H1 (cell line): ENCODE data around the gene HIVEP2. TPM values are rescaled to one million over a fixed set of nuclear protein-coding genes. Genes with fewer than 3 reads are reported as not detected.

Experiments
- CTCF ChIA-PET: fragments of 300-600 bp; sonication (Branson Sonifier 250); formaldehyde crosslinking; loops from one replicate; lab custom pipeline; 2021; ENCODE audit not compliant: partially characterized antibody; lab: Charles Lee
- POLR2A ChIA-PET: fragments of 300-600 bp; sonication (Branson Sonifier 250); formaldehyde crosslinking; loops from one replicate; lab custom pipeline; 2021; ENCODE audit warnings: inconsistent platforms; ENCODE audit not compliant: partially characterized antibody; lab: Charles Lee
- DNase-seq, 2 experiments: peaks; one replicate each; pipeline versions ENCODE4 v3.0.0 to v3.0.0-alpha.2; 2010 to 2022; ENCODE audit warnings: low spot score in 2 of 2, low read depth in 1 of 2, mixed read lengths in 1 of 2
- FAIRE-seq: peaks from 2 replicates; lab custom pipeline; 2011; peaks lifted over from hg19 to GRCh38; lab: Jason Lieb, UNC
- H2AFZ ChIP-seq: 2 replicates; pipeline ENCODE4 v1.8.1; 2012; ENCODE audit warnings: low read length, inconsistent platforms
- H2AK5ac ChIP-seq: 2 replicates; pipeline ENCODE4 v1.6.1; 2013; ENCODE audit warnings: low read depth, low read length
- H2BK120ac ChIP-seq: replicated peaks from 2 replicates; pipeline ENCODE3; 2013; ENCODE audit warnings: low read depth, low read length, inconsistent platforms
- H2BK12ac ChIP-seq: 2 replicates; pipeline ENCODE4 v1.6.1; 2013; ENCODE audit warnings: low read depth, low read length
- H2BK15ac ChIP-seq: 2 replicates; pipeline ENCODE4 v1.6.1; 2013; ENCODE audit warnings: low read length
- H2BK20ac ChIP-seq: 2 replicates; pipeline ENCODE4 v1.6.1; 2013; ENCODE audit warnings: low read length
- H2BK5ac ChIP-seq: 2 replicates; pipeline ENCODE4 v1.6.1; 2013; ENCODE audit warnings: low read depth, low read length
- H3K14ac ChIP-seq: 2 replicates; pipeline ENCODE4 v1.6.1; 2013; ENCODE audit warnings: inconsistent platforms; ENCODE audit not compliant: insufficient read length
- H3K18ac ChIP-seq: 2 replicates; pipeline ENCODE4 v1.6.1; 2013; ENCODE audit warnings: low read length; ENCODE audit errors: extremely low read depth
- H3K23ac ChIP-seq: 2 replicates; pipeline ENCODE4 v1.6.1; 2013; ENCODE audit warnings: inconsistent platforms; ENCODE audit not compliant: insufficient read length
- H3K23me2 ChIP-seq: 2 replicates; pipeline ENCODE4 v1.6.1; 2013; ENCODE audit warnings: low read depth, low read length
- H3K27ac ChIP-seq: 2 replicates; pipeline ENCODE4 v1.6.1; 2011; ENCODE audit warnings: low read depth, low read length, inconsistent platforms
- H3K27me3 ChIP-seq, 4 experiments: replicated peaks in 1 of 4; 1 replicate in 1 of 4; 2 replicates in 3 of 4; pipeline versions ENCODE4 v1.6.1 to v1.8.1; 2011 to 2013; ENCODE audit warnings: low read length in 3 of 4, mild to moderate bottlenecking in 3 of 4, inconsistent platforms in 2 of 4, mixed read lengths in 2 of 4, moderate library complexity in 1 of 4; ENCODE audit not compliant: control insufficient read depth in 3 of 4, insufficient read depth in 3 of 4; ENCODE audit errors: extremely low read depth in 1 of 4
- H3K36me3 ChIP-seq, 4 experiments: 2 replicates each; pipeline versions ENCODE4 v1.6.1 to v1.8.1; 2011 to 2013; ENCODE audit warnings: mild to moderate bottlenecking in 4 of 4, low read length in 3 of 4, moderate library complexity in 2 of 4, control low read depth in 1 of 4, inconsistent platforms in 1 of 4; ENCODE audit not compliant: insufficient read depth in 4 of 4, control insufficient read depth in 2 of 4
- H3K4ac ChIP-seq: replicated peaks from 2 replicates; pipeline ENCODE3; 2013; ENCODE audit warnings: low read length, low read depth, mixed read lengths, inconsistent platforms; ENCODE audit not compliant: insufficient read length
- H3K4me1 ChIP-seq, 4 experiments: replicated peaks in 1 of 4; 1 replicate in 1 of 4; 2 replicates in 3 of 4; pipeline versions ENCODE4 v1.6.1 to v1.8.1; 2011 to 2013; ENCODE audit warnings: low read length in 3 of 4, inconsistent platforms in 2 of 4, mixed read lengths in 1 of 4; ENCODE audit not compliant: insufficient read depth in 4 of 4, control insufficient read depth in 3 of 4
- H3K4me2 ChIP-seq, 2 experiments: 2 replicates each; pipeline versions ENCODE4 v1.6.1 to v1.8.1; 2011 to 2013; ENCODE audit warnings: low read depth in 2 of 2, low read length in 2 of 2, control low read depth in 1 of 2, inconsistent platforms in 1 of 2, mild to moderate bottlenecking in 1 of 2; ENCODE audit not compliant: insufficient read depth in 1 of 2
- H3K4me3 ChIP-seq, 4 experiments: fragments of 200-600, 300-600 bp in 1 of 4; sonication (generic), shearing (Covaris generic), sonication (Bioruptor Twin) in 1 of 4; 2 replicates each; pipeline versions ENCODE4 v1.5.1 to v1.8.1; 2011 to 2016; ENCODE audit warnings: low read length in 4 of 4, low read depth in 3 of 4, control low read depth in 2 of 4, inconsistent platforms in 2 of 4, mild to moderate bottlenecking in 2 of 4, mixed read lengths in 1 of 4, moderate library complexity in 1 of 4; ENCODE audit not compliant: insufficient read depth in 2 of 4; ENCODE audit errors: extremely low read depth in 1 of 4
- H3K56ac ChIP-seq: replicated peaks from 2 replicates; pipeline ENCODE3; 2013; ENCODE audit warnings: low read depth, mild to moderate bottlenecking, mixed read lengths, low read length, inconsistent platforms; ENCODE audit not compliant: insufficient read length
- H3K79me1 ChIP-seq: 2 replicates; pipeline ENCODE4 v1.6.1; 2013; ENCODE audit warnings: low read depth, low read length, control low read depth
- H3K79me2 ChIP-seq, 2 experiments: 2 replicates each; pipeline versions ENCODE4 v1.6.1 to v1.8.1; 2012 to 2013; ENCODE audit warnings: low read length in 2 of 2, mild to moderate bottlenecking in 2 of 2, inconsistent platforms in 1 of 2; ENCODE audit not compliant: insufficient read depth in 2 of 2, control insufficient read depth in 1 of 2
- H3K9ac ChIP-seq, 4 experiments: replicated peaks in 1 of 4; 1 replicate in 1 of 4; 2 replicates in 3 of 4; pipeline versions ENCODE4 v1.6.1 to v1.8.1; 2011 to 2013; ENCODE audit warnings: low read depth in 3 of 4, low read length in 3 of 4, control low read depth in 2 of 4, mild to moderate bottlenecking in 2 of 4, moderate library complexity in 2 of 4, inconsistent platforms in 1 of 4; ENCODE audit errors: extremely low read depth in 1 of 4
- H3K9me3 ChIP-seq, 2 experiments: 2 replicates each; pipeline versions ENCODE4 v1.6.1 to v1.8.1; 2012 to 2013; ENCODE audit warnings: mild to moderate bottlenecking in 2 of 2, moderate library complexity in 2 of 2, control low read depth in 1 of 2, inconsistent platforms in 1 of 2, low read depth in 1 of 2, low read length in 1 of 2, mixed read lengths in 1 of 2; ENCODE audit not compliant: insufficient read depth in 2 of 2
- H4K20me1 ChIP-seq, 2 experiments: replicated peaks in 1 of 2; 2 replicates each; pipeline versions ENCODE3 to v1.8.1; 2011 to 2013; ENCODE audit warnings: inconsistent platforms in 2 of 2, low read length in 2 of 2, mild to moderate bottlenecking in 1 of 2; ENCODE audit not compliant: insufficient read depth in 2 of 2, control insufficient read depth in 1 of 2
- H4K5ac ChIP-seq: 2 replicates; pipeline ENCODE4 v1.6.1; 2013; ENCODE audit warnings: low read length, low read depth, mixed read lengths, inconsistent platforms; ENCODE audit not compliant: insufficient read length
- H4K8ac ChIP-seq: 2 replicates; pipeline ENCODE4 v1.8.0; 2013; ENCODE audit warnings: mild to moderate bottlenecking, moderate library complexity, low read length, inconsistent platforms; ENCODE audit not compliant: insufficient read depth; ENCODE audit errors: extremely low read depth
- H4K91ac ChIP-seq: replicated peaks from 2 replicates; pipeline ENCODE3; 2013; ENCODE audit warnings: low read length, mixed read lengths, inconsistent platforms; ENCODE audit not compliant: insufficient read length
- CHD2 ChIP-seq: IDR thresholded peaks from 2 replicates; pipeline ENCODE4 v1.6.1; 2012; ENCODE audit warnings: low read length, improper control_type of control experiment
- CTCF ChIP-seq, 3 experiments: IDR thresholded peaks; 1 replicate in 2 of 3; 2 replicates in 1 of 3; pipeline versions ENCODE4 v1.5.1 to v1.6.1; 2011; ENCODE audit warnings: low read length in 3 of 3, mild to moderate bottlenecking in 3 of 3, inconsistent platforms in 2 of 3, low read depth in 1 of 3, moderate library complexity in 1 of 3; ENCODE audit not compliant: insufficient read depth in 1 of 3; ENCODE audit errors: control extremely low read depth in 1 of 3
- EGR1 ChIP-seq: IDR thresholded peaks from 2 replicates; pipeline ENCODE4 v1.6.1; 2011; ENCODE audit warnings: low read depth, low read length, borderline replicate concordance
- EZH2 ChIP-seq: fragments of 200-600 bp; sonication (generic); IDR thresholded peaks from 2 replicates; pipeline ENCODE4 v1.7.1; 2012; ENCODE audit warnings: low read depth, mild to moderate bottlenecking, moderate library complexity, low read length, inconsistent platforms; ENCODE audit not compliant: severe bottlenecking
- POLR2AphosphoS5 ChIP-seq: IDR thresholded peaks from 2 replicates; pipeline ENCODE4 v1.6.1; 2011; ENCODE audit warnings: low read depth, low read length
- SAP30 ChIP-seq: fragments of 300-600 bp; sonication (generic); IDR thresholded peaks from 2 replicates; pipeline ENCODE4 v1.7.1; 2012; ENCODE audit warnings: low read length, moderate library complexity, mild to moderate bottlenecking, inconsistent platforms; ENCODE audit not compliant: insufficient read depth, insufficient replicate concordance
- WGBS, 2 experiments: shearing (Covaris generic) in 1 of 2; methylation state at CpG; one replicate each; pipeline versions ENCODE4 v1.1.6 to v1.1.7; 2013 to 2015; ENCODE audit warnings: low lambda C conversion rate in 2 of 2, mixed read lengths in 2 of 2, inconsistent platforms in 1 of 2, low coverage in 1 of 2, missing lambda C conversion rate in 1 of 2; ENCODE audit not compliant: insufficient replicate concordance in 2 of 2, insufficient coverage in 1 of 2, insufficient read length in 1 of 2; ENCODE audit errors: extremely low coverage in 1 of 2, missing lambda C conversion rate in 1 of 2; 5-methylcytosine and 5-hydroxymethylcytosine counted together
- polyA plus RNA-seq, 7 experiments: library from polyadenylated mRNA; depleted of rRNA in 3 of 7; stranded (reverse) in 5 of 7; unstranded in 2 of 7; fragments of >200 nt in 5 of 7; fragments of 200-250 nt in 2 of 7; gene quantifications; 1 replicate in 5 of 7; 2 replicates in 1 of 7; 4 replicates in 1 of 7; pipeline versions ENCODE4 v1.2.1 to v1.2.3, GENCODE V29; 2011 to 2013; ENCODE audit warnings: missing spikeins in 2 of 7, mixed read lengths in 2 of 7
- total RNA-seq: library from RNA; stranded (reverse); fragmentation: NEBNext Ultra II Directional; extraction: Animal tissue kit (Norgen Biotek cat#: 25700); gene quantifications from 2 replicates; pipeline ENCODE4 v1.2.1, GENCODE V29; 2021

Gene HIVEP2
- total and polyA plus RNA-seq, 2 of the 8 experiments (the other 6 are each of a cell fraction or from before 2014, with no cell fraction given) = 2.2 to 6.1 TPM

DNA sequence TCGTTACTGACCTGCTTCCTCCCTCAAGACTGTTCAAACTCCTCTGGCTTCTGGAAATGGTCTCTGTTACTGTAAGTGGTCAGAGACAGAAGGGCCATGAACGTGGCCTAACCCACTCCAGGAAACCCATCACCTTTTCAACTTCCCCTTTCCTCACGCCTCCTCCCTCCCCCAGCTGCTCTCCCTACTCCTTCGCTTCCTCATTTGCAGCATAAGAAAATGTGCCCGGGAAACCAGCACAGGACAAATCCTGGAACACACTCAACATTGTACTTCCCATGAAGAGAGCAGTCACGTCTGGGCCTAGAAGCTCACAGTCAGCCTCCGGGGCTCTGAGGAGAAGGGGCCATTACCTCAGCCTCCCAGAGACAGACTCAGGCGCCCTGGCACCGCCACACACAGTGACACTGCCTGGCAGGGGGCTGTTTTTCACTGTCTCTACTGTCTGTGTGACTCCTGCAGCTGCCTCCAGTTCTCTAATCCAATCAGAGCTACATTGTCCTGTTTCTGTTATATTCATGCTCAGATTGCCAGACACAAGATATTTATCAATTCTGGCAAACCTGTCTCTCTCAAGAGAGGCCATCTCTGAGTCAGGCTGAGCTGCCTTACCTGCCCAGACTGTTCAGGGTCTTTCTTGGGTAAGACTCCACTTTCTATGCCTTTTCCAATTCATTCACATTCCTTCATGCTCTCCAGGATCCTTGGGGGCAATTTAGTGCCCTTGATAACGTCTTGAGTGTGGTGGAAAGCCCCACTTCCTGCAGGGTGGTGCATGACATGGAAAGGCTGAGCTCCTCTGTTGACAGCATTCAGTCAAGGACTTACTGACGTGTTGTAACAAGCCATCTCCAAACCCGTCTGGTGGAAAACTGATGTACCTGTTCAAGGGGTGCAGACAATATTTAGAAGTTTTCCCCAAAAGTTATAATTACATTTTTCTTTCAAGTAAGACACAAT lies 242.2 kb downstream of the HIVEP2 start:
- WGBS, 2 experiments = 73% methylated on average over 12 of the region's 12 CpGs; no CpG with 5 or more reads in 1 of the 2 experiments
- Histone ChIP-seq H3K9ac (no peak overlapping the region), H3K79me2 (no peaks in the 10 kb centered on the region), H2BK12ac (peak overlapping the region; percentile 69; the same call in 1 of the 2 replicates), H4K20me1 (no peaks in the 10 kb centered on the region), H2AK5ac (no peak overlapping the region), H3K18ac (peak overlapping the region; percentile 11; the same call in 1 of the 2 replicates), H2BK20ac (0 out of 2 replicates have a peak overlapping the region, but pooled peaks have one; percentile 44), H3K4me3 (no peak overlapping the region), H2BK15ac (no peak overlapping the region), H3K27me3 (peaks cover 0 to 1% (median 0%) of the 10 kb centered on the region in 4 experiments; a peak in 1 of 7 replicates), H3K27ac (no peak overlapping the region), H3K9me3 (no peaks in the 10 kb centered on the region), H3K14ac (no peak overlapping the region), H3K79me1 (no peaks in the 10 kb centered on the region), H3K23me2 (peaks cover 2% of the 10 kb centered on the region; the same call in 1 of the 2 replicates), H3K4me2 (peak overlapping the region; percentile 41 to 48; a peak in 2 of 4 replicates), H3K36me3 (no peaks in the 10 kb centered on the region), H3K4ac (no peak overlapping the region), H2BK5ac (no peak overlapping the region), H3K23ac (no peak overlapping the region), H4K8ac (no peak overlapping the region), H3K56ac (no peak overlapping the region), H2BK120ac (no peak overlapping the region), H2AFZ (peak overlapping the region; percentile 79), H4K5ac (no peak overlapping the region), H4K91ac (no peak overlapping the region), H3K4me1 (peaks cover 2 to 8% (median 5%) of the 10 kb centered on the region in 4 experiments; a peak in 3 of 7 replicates)
- ChIA-PET POLR2A (no interaction called here), CTCF (interaction anchor here (0.7 to 1.7 kb wide), 7 partner anchors 9 to 724 kb away, joined by 3 to 11 read pairs (median 3); no protein-coding TSS in a partner anchor)
- FAIRE-seq (no peak), DNase-seq (no peak)
- 0 out of 2 replicates have a peak, but pooled peaks have one; percentile 14 for TF ChIP-seq EGR1
- TF ChIP-seq CTCF (IDR thresholded peaks at IDR 0.05; ENCODE audit: control extremely low read depth in 1 of 3, insufficient read depth in 1 of 3, low read depth in 1 of 3, low read length in 3 of 3) = no peak
- TF ChIP-seq POLR2AphosphoS5 = no peak
- no peak for TF ChIP-seq SAP30
- TF ChIP-seq EZH2 = no peak
- no peak for TF ChIP-seq CHD2
